RCC 7860 (cell line): ENCODE data around the gene CNGA3.
"Not testable (repeated sequence)": the region's sequence is repeated elsewhere in the genome, so short reads cannot be mapped to it uniquely, and the experiment has no call there.

Experiments
- DNase-seq: peaks from one replicate; pipeline ENCODE4 v3.0.0-alpha.2; 2015; ENCODE audit warnings: low spot score
- FAIRE-seq: peaks from 2 replicates; lab custom pipeline; 2012; peaks lifted over from hg19 to GRCh38; lab: Jason Lieb, UNC

The CNGA3 gene

GRCh38 chr2:98346311-98347236 is at the start of gene CNGA3:
Gene CNGA3, plus strand, starts transcription at chr2:98346456. Its CDS starts 23,520 bp downstream, at chr2:98369976.
- FAIRE-seq, result no peak
- DNase-seq, result no peak

- no peak for DNase-seq
- FAIRE-seq, result no peak
Observed at GRCh38 chr2:98297817-98298682, 48.2 kb upstream of the CNGA3 start.

- no peak for FAIRE-seq
Observed at GRCh38 chr2:98298683-98299164, 47.5 kb upstream of the CNGA3 start.

GRCh38 chr2:98299211-98299905 is 46.9 kb upstream of the CNGA3 start:
- DNase-seq (no peak), FAIRE-seq (no peak)

More at GRCh38 chr2:98298683-98299164, 47.5 kb upstream of the CNGA3 start:
- DNase-seq, result no peak

GRCh38 chr2:98300141-98300874 is 45.9 kb upstream of the CNGA3 start:
- DNase-seq (no peak), FAIRE-seq (no peak)

- FAIRE-seq (no peak), DNase-seq (no peak)
Observed at GRCh38 chr2:98301469-98301868, 44.8 kb upstream of the CNGA3 start.

GRCh38 chr2:98307131-98307696 is 39.0 kb upstream of the CNGA3 start:
- FAIRE-seq, DNase-seq: not testable (repeated sequence)

- FAIRE-seq (no peak), DNase-seq (no peak)
Observed at GRCh38 chr2:98308068-98308467, 38.2 kb upstream of the CNGA3 start.

- DNase-seq, result no peak
- no peak for FAIRE-seq
Observed at GRCh38 chr2:98308532-98308931, 37.7 kb upstream of the CNGA3 start.

- DNase-seq (no peak), FAIRE-seq (no peak)
Observed at GRCh38 chr2:98309580-98309979, 36.7 kb upstream of the CNGA3 start.

GRCh38 chr2:98310010-98310409 is 36.2 kb upstream of the CNGA3 start:
- FAIRE-seq, result no peak
- no peak for DNase-seq

- no peak for DNase-seq
- no peak for FAIRE-seq
Observed at GRCh38 chr2:98311090-98311489, 35.2 kb upstream of the CNGA3 start.

- no peak for DNase-seq
- FAIRE-seq, result no peak
Observed at GRCh38 chr2:98311771-98312545, 34.3 kb upstream of the CNGA3 start.

- DNase-seq, result no peak
Observed at GRCh38 chr2:98313492-98314250, 32.6 kb upstream of the CNGA3 start.

GRCh38 chr2:98314251-98314650 is 32.0 kb upstream of the CNGA3 start:
- no peak for DNase-seq
- no peak for FAIRE-seq

More at GRCh38 chr2:98313492-98314250, 32.6 kb upstream of the CNGA3 start:
- no peak for FAIRE-seq

GRCh38 chr2:98315957-98316356 is 30.3 kb upstream of the CNGA3 start:
- DNase-seq (no peak), FAIRE-seq (no peak)

GRCh38 chr2:98317214-98317613 is 29.0 kb upstream of the CNGA3 start:
- FAIRE-seq (no peak), DNase-seq (no peak)

GRCh38 chr2:98320171-98320570 is 26.1 kb upstream of the CNGA3 start:
- not testable (repeated sequence) for FAIRE-seq

More at GRCh38 chr2:98320171-98320570, 26.1 kb upstream of the CNGA3 start:
- DNase-seq, result not testable (repeated sequence)
